Measurements from ENCODE around the gene FHDC1. TPM values are rescaled to one million over a fixed set of nuclear protein-coding genes. Genes with fewer than 3 reads are reported as not detected.

FHDC1 gene
- total and polyA plus RNA-seq, 8 donors, result 2.9 to 13.4 (median 5.5) TPM

- peak overlapping the region; percentile 87 to 99 (median 90) for H3K27ac ChIP-seq
- TF ChIP-seq POLR2A (IDR thresholded peaks at IDR 0.05) (no peak), POLR2AphosphoS5 (IDR thresholded peaks at IDR 0.05) (no peak), EP300 (IDR thresholded peaks at IDR 0.05) (no peak)
- TF ChIP-seq, protein P1, sequence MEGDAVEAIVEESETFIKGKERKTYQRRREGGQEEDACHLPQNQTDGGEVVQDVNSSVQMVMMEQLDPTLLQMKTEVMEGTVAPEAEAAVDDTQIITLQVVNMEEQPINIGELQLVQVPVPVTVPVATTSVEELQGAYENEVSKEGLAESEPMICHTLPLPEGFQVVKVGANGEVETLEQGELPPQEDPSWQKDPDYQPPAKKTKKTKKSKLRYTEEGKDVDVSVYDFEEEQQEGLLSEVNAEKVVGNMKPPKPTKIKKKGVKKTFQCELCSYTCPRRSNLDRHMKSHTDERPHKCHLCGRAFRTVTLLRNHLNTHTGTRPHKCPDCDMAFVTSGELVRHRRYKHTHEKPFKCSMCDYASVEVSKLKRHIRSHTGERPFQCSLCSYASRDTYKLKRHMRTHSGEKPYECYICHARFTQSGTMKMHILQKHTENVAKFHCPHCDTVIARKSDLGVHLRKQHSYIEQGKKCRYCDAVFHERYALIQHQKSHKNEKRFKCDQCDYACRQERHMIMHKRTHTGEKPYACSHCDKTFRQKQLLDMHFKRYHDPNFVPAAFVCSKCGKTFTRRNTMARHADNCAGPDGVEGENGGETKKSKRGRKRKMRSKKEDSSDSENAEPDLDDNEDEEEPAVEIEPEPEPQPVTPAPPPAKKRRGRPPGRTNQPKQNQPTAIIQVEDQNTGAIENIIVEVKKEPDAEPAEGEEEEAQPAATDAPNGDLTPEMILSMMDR (IDR thresholded peaks at IDR 0.05), result no peak
- H3K9me3 ChIP-seq, result no peaks in the 10 kb centered on the region
- H3K36me3 ChIP-seq, result no peaks in the 10 kb centered on the region
- DNase-seq, result peak; percentile 57 to 78
- 0 to 1% (median 1%) methylated on average over 51 to 93 of the region's 93 CpGs for WGBS, 5 donors
- peak overlapping the region; percentile 59 to 86 (median 72) for H3K4me3 ChIP-seq
- H3K4me1 ChIP-seq, result peaks cover 24 to 38% (median 36%) of the 10 kb centered on the region in 4 donors
- peaks cover 0 to 51% (median 16%) of the 10 kb centered on the region in 3 donors for H3K27me3 ChIP-seq
- intact Hi-C loops (cut with DNase I; ENCODE audit: low total_unique reads), result no loop called here
Observed at GRCh38 chr4:152936446-152937335, 568 bp downstream of the FHDC1 start.

DNA sequence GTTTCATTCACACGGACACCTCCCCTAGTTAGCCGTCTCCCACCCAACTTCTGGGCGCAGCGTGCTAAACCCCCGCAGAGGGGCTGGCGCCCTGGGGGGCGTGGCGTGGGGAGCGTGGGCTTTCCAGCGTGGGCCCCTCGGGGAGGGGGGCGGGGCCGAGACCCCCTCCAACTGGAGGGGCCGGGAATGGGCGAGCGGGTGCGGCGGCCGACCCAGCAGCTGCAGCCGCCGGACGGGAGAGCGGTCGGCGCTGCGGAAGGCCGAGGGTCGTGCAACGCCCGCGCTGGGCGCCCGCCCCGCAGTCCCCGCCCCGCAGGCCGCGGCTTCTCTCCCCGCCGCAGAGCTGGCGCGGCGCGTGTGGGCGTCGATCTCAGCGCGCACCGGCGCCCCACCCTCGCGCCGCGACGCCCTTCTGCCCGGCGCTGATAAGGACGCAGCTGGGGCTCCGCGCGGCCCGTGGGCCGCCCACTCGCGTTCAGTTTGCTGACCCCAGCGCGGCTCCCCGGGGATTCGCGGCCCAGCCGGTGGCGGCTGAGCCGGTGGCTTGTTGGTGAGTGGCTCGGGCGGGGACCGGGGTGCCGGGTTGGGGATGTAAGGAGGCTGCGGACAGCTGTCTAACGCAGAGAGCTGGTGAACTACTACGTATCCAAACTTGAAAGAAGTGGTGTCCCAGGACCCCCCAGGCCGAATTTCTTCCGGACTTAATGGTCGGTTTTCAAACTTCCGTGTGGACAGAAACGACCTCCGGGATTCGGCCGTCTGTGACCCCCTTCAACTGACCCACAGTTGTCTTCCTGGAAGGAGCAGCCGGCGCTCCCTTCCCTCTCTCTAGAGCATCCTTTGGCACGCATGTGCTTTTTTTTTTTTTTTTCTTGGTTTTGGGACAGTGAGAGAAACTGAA lies 1.5 kb downstream of the FHDC1 start:
- no peaks in the 10 kb centered on the region for H3K36me3 ChIP-seq
- WGBS, 5 donors, result 0 to 1% (median 0%) methylated on average over 24 to 91 of the region's 91 CpGs
- H3K9me3 ChIP-seq, result no peaks in the 10 kb centered on the region
- peak overlapping the region; percentile 59 to 86 (median 72) for H3K4me3 ChIP-seq
- peaks cover 24 to 38% (median 36%) of the 10 kb centered on the region in 4 donors for H3K4me1 ChIP-seq
- TF ChIP-seq POLR2A (IDR thresholded peaks at IDR 0.05) (no peak), POLR2AphosphoS5 (IDR thresholded peaks at IDR 0.05) (no peak)
- TF ChIP-seq, protein P1 (IDR thresholded peaks at IDR 0.05), result no peak
- peak; percentile 45 to 88 for DNase-seq
- peaks cover 0 to 51% (median 16%) of the 10 kb centered on the region in 3 donors for H3K27me3 ChIP-seq
- intact Hi-C loops (cut with DNase I; ENCODE audit: low total_unique reads), result no loop called here
- peak overlapping the region; percentile 87 to 99 (median 90) for H3K27ac ChIP-seq

- WGBS, 5 donors, result 9 to 16% (median 13%) methylated on average over 17 of the region's 17 CpGs
- peaks cover 0 to 7% (median 5%) of the 10 kb centered on the region in 4 donors for H3K36me3 ChIP-seq
- peak in 1 of 2 donors; percentile 33 for DNase-seq
- peaks cover 0 to 51% (median 16%) of the 10 kb centered on the region in 3 donors for H3K27me3 ChIP-seq
- H3K4me3 ChIP-seq, result peak overlapping the region; percentile 59 to 86 (median 72)
- TF ChIP-seq, protein P1 (IDR thresholded peaks at IDR 0.05), result no peak
- no peak for TF ChIP-seq POLR2A (IDR thresholded peaks at IDR 0.05)
- no peak for TF ChIP-seq POLR2AphosphoS5 (IDR thresholded peaks at IDR 0.05)
- no peak for TF ChIP-seq EP300 (IDR thresholded peaks at IDR 0.05)
- intact Hi-C loops (cut with DNase I; ENCODE audit: low total_unique reads), result no loop called here
- H3K27ac ChIP-seq, result peak overlapping the region; percentile 87 to 99 (median 90)
- no peaks in the 10 kb centered on the region for H3K9me3 ChIP-seq
- peaks cover 24 to 38% (median 36%) of the 10 kb centered on the region in 4 donors for H3K4me1 ChIP-seq
Observed at GRCh38 chr4:152938237-152938947, 2.3 kb downstream of the FHDC1 start.
